BLaER1 treated with 17β-estradiol and CSF1 and Interleukin-3, amounts not matched to agents 10 nM and 100 nM (cell line): ENCODE results near the gene CACNA2D3.

Source experiments
- H3K27ac ChIP-seq, 11 experiments: shearing (Covaris generic); formaldehyde crosslinking; 2 replicates each; pipeline ENCODE4 v1.8.1; 2022
- H3K27me3 ChIP-seq, 11 experiments: shearing (Covaris generic); formaldehyde crosslinking; 2 replicates each; pipeline ENCODE4 v1.8.1; 2022
- H3K36me3 ChIP-seq, 11 experiments: shearing (Covaris generic); formaldehyde crosslinking; 2 replicates each; pipeline ENCODE4 v1.8.1; 2022
- H3K4me1 ChIP-seq, 10 experiments: shearing (Covaris generic); formaldehyde crosslinking; 2 replicates each; pipeline ENCODE4 v1.8.1; 2022
- H3K4me2 ChIP-seq, 11 experiments: shearing (Covaris generic); formaldehyde crosslinking; 2 replicates each; pipeline ENCODE4 v1.8.1; 2022
- H3K4me3 ChIP-seq, 10 experiments: shearing (Covaris generic); formaldehyde crosslinking; 2 replicates each; pipeline ENCODE4 v1.8.1; 2022
- H3K9ac ChIP-seq, 11 experiments: shearing (Covaris generic); formaldehyde crosslinking; 2 replicates each; pipeline ENCODE4 v1.8.1; 2022
- H3K9me3 ChIP-seq, 11 experiments: shearing (Covaris generic); formaldehyde crosslinking; replicated peaks in 1 of 11; 2 replicates each; pipeline ENCODE4 v1.8.1; 2022
- H4K20me1 ChIP-seq, 11 experiments: shearing (Covaris generic); formaldehyde crosslinking; 2 replicates each; pipeline ENCODE4 v1.8.1; 2022
- Cebpa-rat ChIP-seq, 11 experiments: shearing (Covaris generic); IDR thresholded peaks; 2 replicates each; pipeline ENCODE4 v1.8.1; 2022

CACNA2D3 gene

GRCh38 chr3:54347933-54348332 lies 225.6 kb downstream of the CACNA2D3 start:
- Histone ChIP-seq H3K27me3 (no peaks in the 10 kb centered on the region), H3K27ac (no peak overlapping the region), H3K4me2 (peak overlapping the region in 7 of 11 experiments; percentile 9 to 41 (median 27); a peak in 8 of 22 replicates), H4K20me1 (no peaks in the 10 kb centered on the region), H3K9ac (no peak overlapping the region), H3K4me1 (peaks cover 0 to 26% (median 10%) of the 10 kb centered on the region in 10 experiments; a peak in 17 of 20 replicates), H3K9me3 (no peaks in the 10 kb centered on the region), H3K4me3 (no peak overlapping the region), H3K36me3 (no peaks in the 10 kb centered on the region)
- TF ChIP-seq Cebpa-rat (IDR thresholded peaks at IDR 0.05), result no peak

GRCh38 chr3:54349231-54349652 lies 226.9 kb downstream of the CACNA2D3 start:
- Histone ChIP-seq H4K20me1 (no peaks in the 10 kb centered on the region), H3K9ac (no peak overlapping the region), H3K27me3 (no peaks in the 10 kb centered on the region), H3K36me3 (no peaks in the 10 kb centered on the region), H3K4me2 (no peak overlapping the region), H3K9me3 (no peaks in the 10 kb centered on the region), H3K4me3 (no peak overlapping the region), H3K4me1 (peaks cover 0 to 13% (median 3%) of the 10 kb centered on the region in 10 experiments; a peak in 7 of 20 replicates), H3K27ac (no peak overlapping the region)
- TF ChIP-seq Cebpa-rat (IDR thresholded peaks at IDR 0.05), result no peak

GRCh38 chr3:54349691-54350090 lies 227.3 kb downstream of the CACNA2D3 start:
- no peaks in the 10 kb centered on the region for H4K20me1 ChIP-seq
- no peak overlapping the region for H3K4me3 ChIP-seq
- no peak overlapping the region for H3K27ac ChIP-seq
- peaks cover 0 to 11% (median under 1%) of the 10 kb centered on the region in 10 experiments; a peak in 6 of 20 replicates for H3K4me1 ChIP-seq
- H3K4me2 ChIP-seq, result no peak overlapping the region
- no peaks in the 10 kb centered on the region for H3K27me3 ChIP-seq
- H3K9ac ChIP-seq, result no peak overlapping the region
- H3K9me3 ChIP-seq, result no peaks in the 10 kb centered on the region
- H3K36me3 ChIP-seq, result no peaks in the 10 kb centered on the region
- no peak for TF ChIP-seq Cebpa-rat (IDR thresholded peaks at IDR 0.05)

GRCh38 chr3:54353546-54353945 lies 231.2 kb downstream of the CACNA2D3 start:
- Histone ChIP-seq H3K4me1 (peaks cover 0 to 21% (median 2%) of the 10 kb centered on the region in 10 experiments; a peak in 9 of 20 replicates), H3K36me3 (no peaks in the 10 kb centered on the region), H3K27ac (no peak overlapping the region), H4K20me1 (no peaks in the 10 kb centered on the region), H3K4me3 (no peak overlapping the region), H3K4me2 (no peak overlapping the region), H3K9me3 (no peaks in the 10 kb centered on the region), H3K9ac (no peak overlapping the region), H3K27me3 (no peaks in the 10 kb centered on the region)
- no peak for TF ChIP-seq Cebpa-rat (IDR thresholded peaks at IDR 0.05)

- no peaks in the 10 kb centered on the region for H3K36me3 ChIP-seq
- no peaks in the 10 kb centered on the region for H3K9me3 ChIP-seq
- H3K9ac ChIP-seq, result no peak overlapping the region
- no peak overlapping the region for H3K4me2 ChIP-seq
- no peak overlapping the region for H3K27ac ChIP-seq
- no peaks in the 10 kb centered on the region for H3K27me3 ChIP-seq
- peaks cover 0 to 21% (median 2%) of the 10 kb centered on the region in 10 experiments; a peak in 9 of 20 replicates for H3K4me1 ChIP-seq
- no peaks in the 10 kb centered on the region for H4K20me1 ChIP-seq
- no peak overlapping the region for H3K4me3 ChIP-seq
- TF ChIP-seq Cebpa-rat (IDR thresholded peaks at IDR 0.05), result no peak
Measured at GRCh38 chr3:54353946-54354345, 231.6 kb downstream of the CACNA2D3 start.

GRCh38 chr3:54355800-54356199 lies 233.4 kb downstream of the CACNA2D3 start:
- Histone ChIP-seq H3K4me1 (peaks cover 0 to 21% (median 2%) of the 10 kb centered on the region in 10 experiments; a peak in 9 of 20 replicates), H3K27ac (no peak overlapping the region), H3K4me3 (no peak overlapping the region), H3K27me3 (no peaks in the 10 kb centered on the region), H3K4me2 (peak overlapping the region in 3 of 11 experiments; percentile 3 to 23 (median 21); a peak in 5 of 22 replicates), H3K36me3 (no peaks in the 10 kb centered on the region), H4K20me1 (no peaks in the 10 kb centered on the region), H3K9ac (no peak overlapping the region), H3K9me3 (no peaks in the 10 kb centered on the region)
- no peak for TF ChIP-seq Cebpa-rat (IDR thresholded peaks at IDR 0.05)

GRCh38 chr3:54356261-54357045 lies 234.1 kb downstream of the CACNA2D3 start:
- TF ChIP-seq Cebpa-rat (IDR thresholded peaks at IDR 0.05), result no peak
- Histone ChIP-seq H3K9me3 (no peaks in the 10 kb centered on the region), H3K9ac (no peak overlapping the region), H3K4me1 (peaks cover 0 to 21% (median 2%) of the 10 kb centered on the region in 10 experiments; a peak in 9 of 20 replicates), H3K4me3 (no peak overlapping the region), H4K20me1 (no peaks in the 10 kb centered on the region), H3K27ac (no peak overlapping the region), H3K27me3 (no peaks in the 10 kb centered on the region), H3K4me2 (peak overlapping the region in 2 of 11 experiments; percentile 8 to 41; a peak in 3 of 22 replicates), H3K36me3 (no peaks in the 10 kb centered on the region)

GRCh38 chr3:54357301-54357700 lies 234.9 kb downstream of the CACNA2D3 start:
- Histone ChIP-seq H3K4me1 (peaks cover 0 to 21% (median 2%) of the 10 kb centered on the region in 10 experiments; a peak in 9 of 20 replicates), H4K20me1 (no peaks in the 10 kb centered on the region), H3K4me2 (peak overlapping the region in 2 of 11 experiments; percentile 8 to 41; a peak in 2 of 22 replicates), H3K9me3 (no peaks in the 10 kb centered on the region), H3K27ac (no peak overlapping the region), H3K4me3 (no peak overlapping the region), H3K36me3 (no peaks in the 10 kb centered on the region), H3K9ac (no peak overlapping the region), H3K27me3 (no peaks in the 10 kb centered on the region)
- TF ChIP-seq Cebpa-rat (IDR thresholded peaks at IDR 0.05), result no peak

GRCh38 chr3:54358316-54358715 lies 236.0 kb downstream of the CACNA2D3 start:
- Histone ChIP-seq H3K36me3 (no peaks in the 10 kb centered on the region), H3K9me3 (no peaks in the 10 kb centered on the region), H3K4me3 (no peak overlapping the region), H3K4me1 (peaks cover 0 to 21% (median 2%) of the 10 kb centered on the region in 10 experiments; a peak in 9 of 20 replicates), H3K9ac (no peak overlapping the region), H3K27ac (no peak overlapping the region), H3K4me2 (no peak overlapping the region), H3K27me3 (no peaks in the 10 kb centered on the region), H4K20me1 (no peaks in the 10 kb centered on the region)
- no peak for TF ChIP-seq Cebpa-rat (IDR thresholded peaks at IDR 0.05)
